ENCODE measurements around the gene DCLK2.

DNA sequence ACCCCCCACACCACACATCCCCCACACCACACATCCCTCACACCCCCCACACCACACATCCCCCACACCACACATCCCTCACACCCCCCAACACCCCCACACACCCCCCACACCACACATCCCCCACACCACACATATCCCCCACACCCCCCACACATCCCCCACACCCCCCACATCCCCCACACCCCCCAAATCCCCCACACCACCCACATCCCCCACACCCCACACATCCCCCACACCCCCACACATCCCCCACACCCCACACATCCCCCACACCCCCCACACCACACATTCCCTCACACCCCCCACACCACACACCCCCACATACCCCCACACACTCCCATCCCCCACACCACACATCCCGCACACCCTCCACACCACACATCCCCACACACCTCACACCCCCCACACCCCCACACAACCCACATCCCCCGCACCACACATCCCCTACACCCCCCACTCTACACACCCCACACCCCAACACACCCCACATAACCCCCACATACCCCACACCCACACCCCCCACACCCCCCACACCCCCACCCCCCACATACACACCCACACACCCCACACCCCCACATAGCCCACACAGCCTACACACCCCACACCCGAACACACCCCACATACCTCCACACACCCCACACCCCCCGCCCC, 172.9 kb downstream of the DCLK2 start:
- TF ChIP-seq FOXM1 (IDR thresholded peaks at IDR 0.05; ENCODE audit: borderline replicate concordance) = no peak
- no peak for TF ChIP-seq CTBP1 (IDR thresholded peaks at IDR 0.05; ENCODE audit: borderline replicate concordance)
- no peak for TF ChIP-seq ARNT (IDR thresholded peaks at IDR 0.05)
- TF ChIP-seq BHLHE40 (IDR thresholded peaks at IDR 0.05; ENCODE audit: borderline replicate concordance) = no peak

All from HEK293T (cell line).